Coronary artery (tissue), 2 donors: ENCODE results near the gene AP3B1.
"Not testable (repeated sequence)": the region's sequence is repeated elsewhere in the genome, so short reads cannot be mapped to it uniquely, and the experiment has no call there.

Experiments used
- DNase-seq: peaks from one replicate; pipeline ENCODE4 v3.0.0-alpha.2; 2017; ENCODE audit warnings: low spot score
- H3K27ac ChIP-seq, 2 donors: fragments of 200-600 bp; sonication (generic); one replicate each; pipeline ENCODE4 v1.5.1; 2016 to 2019
- H3K4me3 ChIP-seq: fragments of 200-600 bp; sonication (generic); 2 replicates; pipeline ENCODE4 v1.5.1; 2016; ENCODE audit warnings: mild to moderate bottlenecking, moderate library complexity
- CTCF ChIP-seq: fragments of 200-600 bp; sonication (generic); IDR thresholded peaks from one replicate; pipeline ENCODE4 v1.5.1; 2019; ENCODE audit warnings: antibody characterized with exemption

AP3B1 gene

GRCh38 chr5:78063495-78063894 lies 231.0 kb downstream of the AP3B1 start:
- Histone ChIP-seq H3K4me3 (no peak overlapping the region), H3K27ac (no peak overlapping the region)
- no peak for TF ChIP-seq CTCF
- DNase-seq, result no peak

- no peak for DNase-seq
- H3K27ac ChIP-seq, result no peak overlapping the region
- no peak overlapping the region for H3K4me3 ChIP-seq
- no peak for TF ChIP-seq CTCF
Observed at GRCh38 chr5:78062645-78063044, 231.9 kb downstream of the AP3B1 start.

GRCh38 chr5:78060421-78060820 lies 234.1 kb downstream of the AP3B1 start:
- Histone ChIP-seq H3K4me3 (no peak overlapping the region), H3K27ac (no peak overlapping the region)
- DNase-seq, result no peak
- no peak for TF ChIP-seq CTCF

- DNase-seq, result no peak
- H3K4me3 ChIP-seq, result no peak overlapping the region
- no peak for TF ChIP-seq CTCF
- H3K27ac ChIP-seq, result no peak overlapping the region
Observed at GRCh38 chr5:78058625-78059024, 235.9 kb downstream of the AP3B1 start.

GRCh38 chr5:78056901-78057514 lies 237.5 kb downstream of the AP3B1 start:
- Histone ChIP-seq H3K27ac (peak overlapping the region in 1 of 2 donors; percentile 22), H3K4me3 (peak overlapping the region; percentile 31)
- no peak for DNase-seq
- no peak for TF ChIP-seq CTCF

- H3K27ac ChIP-seq, result no peak overlapping the region
- no peak for DNase-seq
- no peak for TF ChIP-seq CTCF
- H3K4me3 ChIP-seq, result no peak overlapping the region
Observed at GRCh38 chr5:78056053-78056452, 238.4 kb downstream of the AP3B1 start.

GRCh38 chr5:78050888-78051287 lies 243.6 kb downstream of the AP3B1 start:
- no peak for TF ChIP-seq CTCF

GRCh38 chr5:78046823-78047222 lies 247.7 kb downstream of the AP3B1 start:
- not testable (repeated sequence) for H3K27ac ChIP-seq, H3K4me3 ChIP-seq, DNase-seq

More at GRCh38 chr5:78050888-78051287, 243.6 kb downstream of the AP3B1 start:
- Histone ChIP-seq H3K4me3 (no peak overlapping the region), H3K27ac (no peak overlapping the region)
- no peak for DNase-seq
